ENCODE results near the gene TPRN. TPM values are rescaled to one million over a fixed set of nuclear protein-coding genes. Genes with fewer than 3 reads are reported as not detected.
A peak's percentile ranks its signal among the peaks of the same experiment; 100 is the strongest.

TPRN gene
- total and polyA plus RNA-seq, 9 of the 15 experiments (the other 6 are each of a cell fraction or from before 2014, with no cell fraction given), result 0.31 to 31.9 (median 4.4) TPM

GRCh38 chr9:137205126-137206069 lies 4.9 kb upstream of the TPRN start, which contains the start of the genes NDOR1 and TMEM203 (continued):
- peak; percentile 97 for TF ChIP-seq ZBTB40 (IDR thresholded peaks at IDR 0.05)
- no peak for TF ChIP-seq ZBTB40 (CRISPR knock-in tag; IDR thresholded peaks at IDR 0.05)
- TF ChIP-seq TBL1XR1 (IDR thresholded peaks at IDR 0.05; ENCODE audit: low read length in 2 of 2), result 0 out of 4 replicates have a peak, but pooled peaks of 1 of the 2 experiments have one; percentile 40
- 0 out of 2 replicates have a peak, but pooled peaks have one; percentile 31 for TF ChIP-seq ZBTB9 (CRISPR knock-in tag; IDR thresholded peaks at IDR 0.05)
- no peak for TF ChIP-seq HDAC3 (IDR thresholded peaks at IDR 0.05; ENCODE audit: borderline replicate concordance, partially characterized antibody)
- peak; percentile 82 for TF ChIP-seq POLR2AphosphoS5 (IDR thresholded peaks at IDR 0.05; ENCODE audit: control insufficient read depth, insufficient read depth, low read depth, low read length)
- TF ChIP-seq FOXK2 (conservative IDR thresholded peaks at IDR 0.05 in 1 of 2, IDR thresholded peaks at IDR 0.05 in 1 of 2; ENCODE audit: low read depth in 2 of 2), result peak in 1 of 2 experiments; percentile 46; a peak in 1 of 4 replicates
- peak; percentile 82 to 95 (median 91); a peak in 5 of 6 replicates for TF ChIP-seq ZBTB11 (CRISPR knock-in tag; IDR thresholded peaks at IDR 0.05)
- TF ChIP-seq IRF2 (CRISPR knock-in tag; IDR thresholded peaks at IDR 0.05), result no peak
